ENCODE data around the gene GPHN.
A peak's percentile ranks its signal among the peaks of the same experiment; 100 is the strongest.
"Not testable (repeated sequence)": the region's sequence is repeated elsewhere in the genome, so short reads cannot be mapped to it uniquely, and the experiment has no call there.

GPHN gene

GRCh38 chr14:66677780-66678179 is 169.8 kb downstream of the GPHN start:
- DNase-seq, result no peak

GRCh38 chr14:66680216-66680615 is 172.3 kb downstream of the GPHN start:
- no peak for DNase-seq

GRCh38 chr14:66696326-66696725 is 188.4 kb downstream of the GPHN start:
- no peak for DNase-seq

- DNase-seq, result no peak
These were observed 190.6 kb downstream of the GPHN start for GRCh38 chr14:66698503-66698902.

GRCh38 chr14:66701813-66702212 is 193.9 kb downstream of the GPHN start:
- no peak for DNase-seq

GRCh38 chr14:66708267-66708666 is 200.3 kb downstream of the GPHN start:
- DNase-seq, result no peak

GRCh38 chr14:66709291-66709690 is 201.3 kb downstream of the GPHN start:
- no peak for DNase-seq

GRCh38 chr14:66714291-66714690 is 206.3 kb downstream of the GPHN start:
- DNase-seq, result not testable (repeated sequence)

- not testable (repeated sequence) for DNase-seq
These were observed 207.4 kb downstream of the GPHN start for GRCh38 chr14:66715313-66715712.

- DNase-seq, result no peak
These were observed 208.3 kb downstream of the GPHN start for GRCh38 chr14:66716227-66716626.

GRCh38 chr14:66717561-66718140 is 209.7 kb downstream of the GPHN start:
- DNase-seq, result no peak

- DNase-seq, result no peak
These were observed 217.0 kb downstream of the GPHN start for GRCh38 chr14:66724996-66725395.

- DNase-seq, result not testable (repeated sequence)
These were observed 223.4 kb downstream of the GPHN start for GRCh38 chr14:66731298-66731697.

- DNase-seq, result no peak
These were observed 227.9 kb downstream of the GPHN start for GRCh38 chr14:66735853-66736252.

GRCh38 chr14:66739826-66740225 is 231.9 kb downstream of the GPHN start:
- no peak for DNase-seq

- DNase-seq, result no peak
These were observed 237.1 kb downstream of the GPHN start for GRCh38 chr14:66745078-66745477.

GRCh38 chr14:66746316-66747006 is 238.5 kb downstream of the GPHN start:
- DNase-seq, result peak; percentile 0 to 17

GRCh38 chr14:66752109-66752508 is 244.2 kb downstream of the GPHN start:
- DNase-seq, result no peak

- DNase-seq, result no peak
These were observed 250.2 kb downstream of the GPHN start for GRCh38 chr14:66758031-66758613.

- DNase-seq, result no peak
These were observed 264.2 kb downstream of the GPHN start for GRCh38 chr14:66772146-66772545.

- DNase-seq, result no peak
These were observed 274.9 kb downstream of the GPHN start for GRCh38 chr14:66782853-66783252.

- no peak for DNase-seq
These were observed 282.2 kb downstream of the GPHN start for GRCh38 chr14:66790101-66790500.

- DNase-seq, result no peak
These were observed 295.0 kb downstream of the GPHN start for GRCh38 chr14:66802962-66803361.

GRCh38 chr14:66804141-66804540 is 296.2 kb downstream of the GPHN start:
- DNase-seq, result no peak

Data from hippocampal formation (tissue), 2 donors.